ENCODE data around the gene RTN4RL1. TPM values are rescaled to one million over a fixed set of nuclear protein-coding genes. Genes with fewer than 3 reads are reported as not detected.

The RTN4RL1 gene
- total RNA-seq, 1 experiment from 2014 or later, result 0.22 TPM

GRCh38 chr17:2064147-2064489, 39.0 kb upstream of the RTN4RL1 start:
- Histone ChIP-seq H2BK12ac (ENCODE audit: insufficient read length, low read depth, low read length) (no peak overlapping the region), H2BK120ac (ENCODE audit: low read depth, low read length, poor library complexity, severe bottlenecking) (no peak overlapping the region), H3K4ac (ENCODE audit: low read depth, low read length) (no peak overlapping the region), H4K91ac (ENCODE audit: insufficient read length, low read depth, low read length) (no peak overlapping the region), H3K4me2 (ENCODE audit: insufficient read depth, insufficient read length, low read length) (no peak overlapping the region), H3K23me2 (ENCODE audit: insufficient read length, low read depth, low read length, poor library complexity, severe bottlenecking) (peaks cover 3% of the 10 kb centered on the region), H2BK15ac (ENCODE audit: low read depth, low read length) (no peak overlapping the region), H3K27me3 (ENCODE audit: insufficient read depth, low read length) (peaks cover 3% of the 10 kb centered on the region; the same call in 1 of the 2 replicates), H3K79me1 (ENCODE audit: insufficient read depth, low read depth, low read length, poor library complexity, severe bottlenecking) (no peaks in the 10 kb centered on the region), H3K23ac (ENCODE audit: insufficient read length, low read depth, low read length) (no peak overlapping the region), H4K8ac (replicated peaks; ENCODE audit: insufficient read length, low read depth, low read length) (no peak overlapping the region), H3K14ac (ENCODE audit: insufficient read depth, low read length) (no peak overlapping the region), H3K79me2 (ENCODE audit: insufficient read depth, low read length) (no peaks in the 10 kb centered on the region), H2BK20ac (ENCODE audit: low read depth, low read length, poor library complexity, severe bottlenecking) (no peak overlapping the region), H3K4me1 (ENCODE audit: insufficient read depth, low read length) (peaks cover 5% of the 10 kb centered on the region; the same call in 1 of the 2 replicates), H3T11ph (ENCODE audit: low read length) (no peak overlapping the region), H3K9me3 (ENCODE audit: control insufficient read depth, low read depth, low read length) (no peaks in the 10 kb centered on the region), H2AK5ac (ENCODE audit: insufficient read length, low read length) (no peak overlapping the region), H2BK5ac (ENCODE audit: insufficient read length, low read length) (no peak overlapping the region), H3K9ac (ENCODE audit: extremely low read depth, insufficient read length, low read length) (no peak overlapping the region), H4K5ac (ENCODE audit: insufficient read length, low read depth, low read length) (no peak overlapping the region), H4K20me1 (ENCODE audit: control insufficient read depth, insufficient read depth, insufficient read length) (peaks cover 2% of the 10 kb centered on the region), H2AFZ (ENCODE audit: low read length) (no peak overlapping the region), H3K27ac (ENCODE audit: insufficient read length, low read depth, low read length) (no peak overlapping the region), H3K18ac (ENCODE audit: insufficient read length, low read depth, low read length) (no peak overlapping the region), H3K56ac (ENCODE audit: insufficient read length, low read depth, low read length) (no peak overlapping the region)
- WGBS (ENCODE audit: extremely low coverage, insufficient read length, low lambda C conversion rate), result no CpG with 5 or more reads among the region's 5 CpGs
- DNase-seq, result no peak
- peaks cover 38 to 57% of the 10 kb centered on the region in 2 experiments for H3K4me1 Mint-ChIP-seq
- H3K27me3 Mint-ChIP-seq (ENCODE audit: low read depth), result peaks cover 18% of the 10 kb centered on the region
- H3K36me3 Mint-ChIP-seq (ENCODE audit: insufficient read depth in 1 of 3, low read depth in 3 of 3), result peaks cover 3 to 47% (median 27%) of the 10 kb centered on the region in 3 experiments
- TF ChIP-seq, protein P1, sequence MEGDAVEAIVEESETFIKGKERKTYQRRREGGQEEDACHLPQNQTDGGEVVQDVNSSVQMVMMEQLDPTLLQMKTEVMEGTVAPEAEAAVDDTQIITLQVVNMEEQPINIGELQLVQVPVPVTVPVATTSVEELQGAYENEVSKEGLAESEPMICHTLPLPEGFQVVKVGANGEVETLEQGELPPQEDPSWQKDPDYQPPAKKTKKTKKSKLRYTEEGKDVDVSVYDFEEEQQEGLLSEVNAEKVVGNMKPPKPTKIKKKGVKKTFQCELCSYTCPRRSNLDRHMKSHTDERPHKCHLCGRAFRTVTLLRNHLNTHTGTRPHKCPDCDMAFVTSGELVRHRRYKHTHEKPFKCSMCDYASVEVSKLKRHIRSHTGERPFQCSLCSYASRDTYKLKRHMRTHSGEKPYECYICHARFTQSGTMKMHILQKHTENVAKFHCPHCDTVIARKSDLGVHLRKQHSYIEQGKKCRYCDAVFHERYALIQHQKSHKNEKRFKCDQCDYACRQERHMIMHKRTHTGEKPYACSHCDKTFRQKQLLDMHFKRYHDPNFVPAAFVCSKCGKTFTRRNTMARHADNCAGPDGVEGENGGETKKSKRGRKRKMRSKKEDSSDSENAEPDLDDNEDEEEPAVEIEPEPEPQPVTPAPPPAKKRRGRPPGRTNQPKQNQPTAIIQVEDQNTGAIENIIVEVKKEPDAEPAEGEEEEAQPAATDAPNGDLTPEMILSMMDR (conservative IDR thresholded peaks at IDR 0.05), result no peak
- no peak overlapping the region for H3K4me3 Mint-ChIP-seq
- peak overlapping the region in 1 of 3 experiments; percentile 14; a peak in 2 of 7 replicates for H3K27ac Mint-ChIP-seq
- H3K9me3 Mint-ChIP-seq, result no peaks in the 10 kb centered on the region

All from H9 (cell line).